ENCODE data around the gene NDRG4. TPM values are rescaled to one million over a fixed set of nuclear protein-coding genes. Genes with fewer than 3 reads are reported as not detected.
A peak's percentile ranks its signal among the peaks of the same experiment; 100 is the strongest.

NDRG4 gene
- total and polyA plus RNA-seq, 12 donors, result 139 to 952 (median 336) TPM

GRCh38 chr16:58513874-58514273, 13.9 kb downstream of the NDRG4 start:
- H3K27me3 ChIP-seq, result no peaks in the 10 kb centered on the region
- TF ChIP-seq CTCF (IDR thresholded peaks at IDR 0.05), result no peak
- TF ChIP-seq POLR2A (IDR thresholded peaks at IDR 0.05), result no peak
- no peak overlapping the region for H3K4me3 ChIP-seq
- H3K36me3 ChIP-seq (replicated peaks in 1 of 2), result peaks cover 0 to 43% of the 10 kb centered on the region in 2 donors
- 63 to 68% (median 64%) methylated on average over 3 of the region's 3 CpGs for WGBS, 4 donors
- no peak for DNase-seq
- H3K9me3 ChIP-seq (replicated peaks in 1 of 3), result no peaks in the 10 kb centered on the region
- H3K4me1 ChIP-seq (replicated peaks in 1 of 2), result peaks cover 11 to 18% of the 10 kb centered on the region in 2 donors
- intact Hi-C loops (cut with DNase I), result loop anchor here in 1 of 2 donors (10.0 kb wide), 1 partner anchor 111 kb away; the partner anchor contains the start of gene CNOT1
- H3K27ac ChIP-seq, result peak overlapping the region in 2 of 5 donors; percentile 67 to 89

GRCh38 chr16:58515125-58515870, 15.4 kb downstream of the NDRG4 start, which contains the start of gene SETD6:
Gene SETD6 (plus strand): TSS chr16:58515517. CDS start chr16:58515538, 21 bp downstream.
- Histone ChIP-seq H3K36me3 (replicated peaks in 1 of 2) (peaks cover 0 to 50% of the 10 kb centered on the region in 2 donors), H3K4me1 (replicated peaks in 1 of 2) (peaks cover 11 to 18% of the 10 kb centered on the region in 2 donors), H3K27me3 (no peaks in the 10 kb centered on the region), H3K9me3 (replicated peaks in 1 of 3) (no peaks in the 10 kb centered on the region), H3K27ac (peak within 1 kb of the TSS; percentile 31 to 89 (median 82)), H3K4me3 (peak within 1 kb of the TSS; percentile 59 to 80 (median 64))
- TF ChIP-seq POLR2A (IDR thresholded peaks at IDR 0.05), result peak; percentile 6 to 64
- TF ChIP-seq CTCF (IDR thresholded peaks at IDR 0.05), result peak in 5 of 6 experiments; percentile 29 to 57 (median 38)
- 0 to 2% (median 0%) methylated on average over 11 to 80 of the region's 80 CpGs for WGBS, 4 donors
- DNase-seq, result peak; percentile 87 to 96 (median 94)
- intact Hi-C loops (cut with DNase I), result loop anchor here in 1 of 2 donors (10.0 kb wide), 1 partner anchor 110 kb away; the partner anchor contains the start of gene CNOT1

GRCh38 chr16:58515871-58516767, 16.2 kb downstream of the NDRG4 start:
- intact Hi-C loops (cut with DNase I), result loop anchor here in 1 of 2 donors (10.0 kb wide), 1 partner anchor 109 kb away; the partner anchor contains the start of gene CNOT1
- peak in 5 of 7 donors; percentile 40 to 66 (median 58) for DNase-seq
- peaks cover 0 to 50% of the 10 kb centered on the region in 2 donors for H3K36me3 ChIP-seq (replicated peaks in 1 of 2)
- peak overlapping the region; percentile 31 to 89 (median 82) for H3K27ac ChIP-seq
- peak overlapping the region; percentile 59 to 80 (median 64) for H3K4me3 ChIP-seq
- no peak for TF ChIP-seq POLR2A (IDR thresholded peaks at IDR 0.05)
- no peaks in the 10 kb centered on the region for H3K9me3 ChIP-seq (replicated peaks in 1 of 3)
- peaks cover 11 to 18% of the 10 kb centered on the region in 2 donors for H3K4me1 ChIP-seq (replicated peaks in 1 of 2)
- WGBS, 4 donors, result 15 to 90% (median 33%) methylated on average over 2 to 66 of the region's 66 CpGs
- H3K27me3 ChIP-seq, result no peaks in the 10 kb centered on the region

GRCh38 chr16:58516768-58517107, 16.8 kb downstream of the NDRG4 start:
- Histone ChIP-seq H3K27ac (peak overlapping the region in 1 of 5 donors; percentile 89), H3K9me3 (replicated peaks in 1 of 3) (no peaks in the 10 kb centered on the region), H3K4me1 (replicated peaks in 1 of 2) (peaks cover 11 to 18% of the 10 kb centered on the region in 2 donors), H3K36me3 (replicated peaks in 1 of 2) (peaks cover 0 to 51% of the 10 kb centered on the region in 2 donors), H3K27me3 (no peaks in the 10 kb centered on the region), H3K4me3 (no peak overlapping the region)
- no peak for DNase-seq
- intact Hi-C loops (cut with DNase I), result loop anchor here in 1 of 2 donors (10.0 kb wide), 1 partner anchor 108 kb away; the partner anchor contains the start of gene CNOT1
- WGBS, 4 donors, result 83 to 94% (median 90%) methylated on average over 4 of the region's 4 CpGs
- no peak for TF ChIP-seq POLR2A (IDR thresholded peaks at IDR 0.05)
- TF ChIP-seq CTCF (IDR thresholded peaks at IDR 0.05), result no peak
